Body of pancreas (tissue), 4 donors: ENCODE results near the gene TXLNA.

Experiments
- CTCF ChIP-seq, 7 experiments: fragments of 450-650 bp in 4 of 7; fragments of 200-600 bp in 3 of 7; sonication (generic) in 3 of 7; IDR thresholded peaks; one replicate each; pipeline ENCODE4 v1.5.1; 2016 to 2019; ENCODE audit warnings: antibody characterized with exemption in 7 of 7
- POLR2A ChIP-seq, 3 donors: fragments of 450-650 bp; IDR thresholded peaks; one replicate each; pipeline ENCODE4 v1.6.1; 2016; ENCODE audit warnings: antibody characterized with exemption in 3 of 3, mild to moderate bottlenecking in 2 of 3

GRCh38 chr1:32186491-32186890 lies 7.0 kb downstream of the TXLNA start:
- TF ChIP-seq CTCF (IDR thresholded peaks at IDR 0.05) (no peak), POLR2A (IDR thresholded peaks at IDR 0.05) (no peak)
